Fibroblast of lung (primary cell): ENCODE data around the gene MRPS5.

ENCODE experiments used
- CTCF ChIP-seq, 2 donors: IDR thresholded peaks in 1 of 2; conservative IDR thresholded peaks in 1 of 2; 1 replicate in 1 of 2; 2 replicates in 1 of 2; pipeline ENCODE4 v1.5.1; 2011 to 2012; ENCODE audit warnings: low read length in 2 of 2, control low read depth in 1 of 2, inconsistent platforms in 1 of 2, low read depth in 1 of 2, mild to moderate bottlenecking in 1 of 2
- EZH2 ChIP-seq: IDR thresholded peaks from 2 replicates; pipeline ENCODE4 v1.5.1; 2012; ENCODE audit warnings: low read length, control low read depth, mild to moderate bottlenecking; ENCODE audit errors: missing control alignments

GRCh38 chr2:95063086-95063958, 58.3 kb downstream of the MRPS5 start:
- TF ChIP-seq CTCF (conservative IDR thresholded peaks at IDR 0.05 in 1 of 2, IDR thresholded peaks at IDR 0.05 in 1 of 2; ENCODE audit: low read depth in 1 of 2, low read length in 2 of 2) (no peak), EZH2 (no peak)
